DMS 273 (cell line): ENCODE measurements around the gene SLC22A23.
"Not testable (repeated sequence)": the region's sequence is repeated elsewhere in the genome, so short reads cannot be mapped to it uniquely, and the experiment has no call there.

Source experiments
- DNase-seq: peaks from one replicate; lab custom pipeline; 2025; ENCODE audit not compliant: unreplicated experiment; lab: John Stamatoyannopoulos, UW

The SLC22A23 gene

GRCh38 chr6:3386374-3386857 lies 70.4 kb downstream of the SLC22A23 start:
- no peak for DNase-seq

DNA sequence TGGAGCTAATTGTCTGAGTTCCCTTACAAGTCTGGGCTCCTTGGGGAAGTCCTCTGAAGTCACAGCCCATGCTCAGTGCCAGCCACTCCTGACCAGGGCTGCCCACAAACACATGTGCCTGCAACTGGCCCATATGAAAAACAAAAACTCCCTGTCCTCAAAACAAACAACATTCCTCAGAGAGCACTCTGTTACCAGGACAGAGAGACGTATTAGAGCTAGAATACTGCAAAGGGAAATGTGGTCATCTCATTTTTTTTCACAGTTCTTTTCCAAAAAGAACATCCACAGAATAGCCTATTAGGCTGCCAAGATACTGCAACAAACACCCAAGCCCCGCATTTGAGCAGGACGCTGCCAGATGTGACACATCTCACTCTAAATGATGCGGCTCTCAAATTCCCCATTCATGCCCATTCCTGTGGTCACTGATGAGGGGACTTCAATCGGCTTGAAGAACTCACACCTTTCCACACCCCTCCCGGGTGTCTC lies 71.1 kb downstream of the SLC22A23 start:
- DNase-seq: no peak

- DNase-seq: not testable (repeated sequence)
These were observed 71.7 kb downstream of the SLC22A23 start for GRCh38 chr6:3385181-3385580.

- DNase-seq: no peak
These were observed 72.4 kb downstream of the SLC22A23 start for GRCh38 chr6:3384241-3385143.

DNA sequence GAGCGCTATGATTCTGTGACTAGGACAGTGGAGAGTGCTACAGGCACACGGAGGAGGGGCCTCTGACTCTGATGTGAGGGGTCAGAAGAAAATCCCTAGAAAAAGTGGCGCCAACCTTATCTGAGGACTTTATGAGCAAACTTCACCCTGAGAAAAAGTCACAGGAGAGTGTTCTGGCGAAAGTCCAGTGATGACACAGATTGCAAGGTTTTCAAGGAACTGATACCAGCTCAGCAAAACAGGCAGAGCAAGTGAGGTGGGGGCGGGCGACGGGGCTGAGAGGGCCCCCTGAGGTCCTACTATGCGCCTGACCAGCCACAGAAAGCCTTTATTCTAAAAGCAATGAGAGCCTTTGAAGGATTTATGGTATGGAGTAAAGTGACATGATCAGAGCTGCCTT lies 73.3 kb downstream of the SLC22A23 start:
- DNase-seq: peak; percentile 37

DNA sequence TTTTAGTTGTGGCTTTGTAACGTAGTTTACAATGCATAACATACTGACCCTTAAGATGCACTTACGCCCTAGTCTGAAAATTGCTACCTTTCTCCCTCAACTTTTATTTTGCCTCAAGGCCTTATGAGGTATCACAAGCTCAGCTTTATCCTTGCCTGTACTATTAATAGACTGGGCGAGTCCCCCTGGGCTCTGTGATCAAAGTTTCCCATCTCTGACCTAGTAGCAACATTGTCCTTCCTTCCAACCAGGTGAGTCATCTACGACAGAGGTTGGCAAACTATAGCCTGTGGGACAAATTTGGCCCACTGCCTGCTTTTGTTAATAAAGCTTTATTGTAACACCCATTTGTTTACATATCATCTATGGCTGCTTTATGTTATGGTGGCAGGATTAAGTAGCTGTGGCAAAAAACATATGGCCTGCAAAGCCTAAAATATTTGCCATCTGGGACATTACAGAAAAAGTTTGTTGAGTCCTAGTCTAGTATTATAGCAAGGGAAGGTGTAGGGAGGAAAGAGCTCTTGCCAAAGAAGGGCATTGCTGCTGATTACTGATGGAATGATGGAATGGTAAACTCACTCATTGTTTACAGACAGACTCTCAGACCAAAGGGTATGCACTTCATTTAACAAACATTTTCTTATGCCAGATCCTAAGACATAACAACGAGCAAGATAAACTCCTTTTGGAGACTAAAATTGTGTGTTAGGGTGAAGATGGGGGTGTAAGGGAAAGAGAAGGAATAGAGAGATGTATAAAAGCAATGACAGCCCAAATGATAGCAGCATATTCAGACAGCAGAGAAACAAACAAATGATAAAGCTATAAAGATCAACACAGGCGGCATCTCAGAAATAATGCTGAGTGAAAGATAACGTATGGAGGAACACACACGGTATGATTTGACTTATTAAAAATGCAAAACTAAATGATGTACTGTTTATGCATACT lies 74.2 kb downstream of the SLC22A23 start:
- peak; percentile 27 for DNase-seq

DNA sequence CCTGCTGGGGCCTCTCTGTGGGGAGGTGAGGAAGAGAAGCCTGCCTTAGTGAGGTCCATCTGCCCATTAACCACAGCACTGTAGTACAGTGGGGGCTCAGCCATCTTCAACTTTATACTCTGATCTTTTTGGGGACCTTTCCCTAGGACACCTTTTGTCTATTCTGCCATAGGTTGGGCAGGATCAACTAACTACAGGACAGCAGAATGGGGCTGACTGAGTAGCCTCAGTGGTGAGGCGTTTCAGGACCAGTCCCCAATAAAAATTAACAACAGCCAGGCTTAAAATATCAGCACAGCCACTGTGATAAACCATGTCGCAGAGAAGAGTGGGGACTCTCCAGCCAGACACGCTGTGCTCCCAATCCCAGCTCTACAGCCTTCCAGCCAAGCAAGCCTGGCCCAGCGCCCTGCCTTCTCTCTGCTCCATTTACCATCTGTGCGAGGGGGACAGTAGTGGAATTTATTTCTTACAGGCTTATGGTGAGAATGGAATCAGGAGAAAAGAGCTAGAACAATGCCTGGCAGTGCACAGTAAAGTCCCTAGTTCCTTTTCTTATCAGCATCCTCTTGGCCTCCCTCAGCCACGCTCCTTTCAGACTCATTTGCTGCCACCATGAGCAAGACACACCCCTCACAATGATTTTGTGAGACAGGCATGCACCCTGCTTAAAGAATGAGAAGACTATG lies 75.5 kb downstream of the SLC22A23 start:
- peak; percentile 78 for DNase-seq

- DNase-seq: no peak
These were observed 76.3 kb downstream of the SLC22A23 start for GRCh38 chr6:3380344-3381232.

DNA sequence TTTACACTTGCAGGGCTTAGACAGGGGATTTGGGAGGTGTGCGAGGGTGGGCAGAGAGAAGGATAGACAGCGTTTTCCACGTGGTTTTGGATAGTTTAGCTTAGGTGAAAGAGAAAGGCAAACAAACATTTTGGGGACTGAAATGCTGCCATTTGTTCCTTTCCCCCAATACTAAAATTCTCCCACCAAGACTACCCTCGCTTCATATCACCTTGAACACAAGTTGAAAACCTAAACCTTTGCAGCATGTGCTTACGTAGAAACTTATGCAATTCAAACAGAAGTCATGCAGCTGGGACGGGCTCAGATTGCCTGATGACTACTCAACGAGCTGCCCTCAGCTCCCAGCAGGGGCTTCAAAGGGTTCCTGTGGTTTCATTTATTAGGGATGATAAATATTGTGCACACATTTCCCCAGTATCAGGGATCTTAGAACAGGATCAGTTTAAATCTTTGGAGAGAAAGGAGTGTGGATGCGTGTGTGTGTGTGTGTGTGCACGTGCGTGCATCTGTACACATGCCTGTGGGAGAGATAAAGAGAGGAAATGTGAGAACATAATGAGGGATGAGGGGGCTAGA lies 77.3 kb downstream of the SLC22A23 start:
- peak; percentile 45 for DNase-seq

GRCh38 chr6:3378808-3379207 lies 78.0 kb downstream of the SLC22A23 start:
- DNase-seq: not testable (repeated sequence)

DNA sequence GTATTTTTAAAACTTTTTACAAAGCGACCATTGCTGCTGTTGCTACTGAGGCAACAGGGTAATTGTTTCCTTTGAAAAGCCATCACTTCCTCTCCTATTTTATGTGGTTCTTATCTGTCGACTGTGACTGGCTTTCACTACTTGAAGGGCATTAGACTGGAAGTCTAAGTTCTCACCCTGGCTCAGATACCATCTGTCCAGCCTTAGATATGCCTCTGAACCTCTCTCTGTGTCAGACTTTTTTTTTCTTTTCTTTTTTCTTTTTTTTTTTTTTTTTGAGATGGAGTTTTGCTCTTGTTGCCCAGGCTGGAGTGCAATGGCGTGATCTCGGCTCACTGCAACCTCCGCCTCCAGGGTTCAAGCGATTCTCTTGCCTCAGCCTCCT lies 78.5 kb downstream of the SLC22A23 start:
- DNase-seq: peak; percentile 9

DNA sequence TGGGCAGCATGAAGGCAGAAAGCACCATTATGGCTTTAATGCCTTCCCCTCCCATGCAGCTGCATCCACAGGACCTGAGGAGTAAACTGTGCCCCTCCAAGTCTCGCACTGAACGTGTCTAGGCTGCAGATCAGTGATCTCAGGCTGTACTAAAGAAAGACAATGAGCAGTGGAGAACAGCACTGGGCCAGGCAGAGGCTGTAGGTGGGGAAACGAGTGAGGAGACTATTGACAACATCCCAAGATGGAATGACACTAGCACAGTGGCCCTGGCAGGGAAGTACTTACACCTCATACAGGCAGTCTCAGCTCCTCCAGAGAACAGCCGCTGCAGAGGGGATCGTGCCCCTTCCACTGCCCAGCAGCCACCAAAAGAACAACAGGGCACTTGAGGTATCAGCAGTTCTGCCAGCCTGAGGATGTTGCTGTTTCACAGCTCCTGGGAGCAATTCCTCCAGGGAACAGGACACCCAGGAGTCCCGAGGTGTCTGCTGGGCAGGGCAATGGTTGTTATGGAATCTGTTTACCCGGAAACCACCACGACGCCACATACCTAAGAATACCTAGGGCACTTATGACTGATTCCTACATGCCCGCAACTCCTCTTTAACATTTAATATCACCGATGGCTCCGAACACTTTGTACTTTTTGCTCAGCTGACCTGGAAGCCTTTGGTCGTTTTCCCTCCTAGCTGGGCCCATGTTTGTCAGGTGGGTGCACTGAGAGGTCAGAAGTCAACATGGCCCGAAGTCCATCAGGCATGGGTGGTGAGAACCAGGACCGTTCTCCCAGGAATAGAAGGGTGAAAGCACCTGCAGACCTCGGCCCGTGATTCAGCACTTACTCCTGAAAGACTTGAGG lies 79.1 kb downstream of the SLC22A23 start:
- no peak for DNase-seq

- DNase-seq: no peak
These were observed 79.8 kb downstream of the SLC22A23 start for GRCh38 chr6:3376893-3377535.

GRCh38 chr6:3376064-3376463 lies 80.8 kb downstream of the SLC22A23 start:
- no peak for DNase-seq

- no peak for DNase-seq
These were observed 83.2 kb downstream of the SLC22A23 start for GRCh38 chr6:3373597-3374203.

- no peak for DNase-seq
These were observed 83.8 kb downstream of the SLC22A23 start for GRCh38 chr6:3372912-3373554.

DNA sequence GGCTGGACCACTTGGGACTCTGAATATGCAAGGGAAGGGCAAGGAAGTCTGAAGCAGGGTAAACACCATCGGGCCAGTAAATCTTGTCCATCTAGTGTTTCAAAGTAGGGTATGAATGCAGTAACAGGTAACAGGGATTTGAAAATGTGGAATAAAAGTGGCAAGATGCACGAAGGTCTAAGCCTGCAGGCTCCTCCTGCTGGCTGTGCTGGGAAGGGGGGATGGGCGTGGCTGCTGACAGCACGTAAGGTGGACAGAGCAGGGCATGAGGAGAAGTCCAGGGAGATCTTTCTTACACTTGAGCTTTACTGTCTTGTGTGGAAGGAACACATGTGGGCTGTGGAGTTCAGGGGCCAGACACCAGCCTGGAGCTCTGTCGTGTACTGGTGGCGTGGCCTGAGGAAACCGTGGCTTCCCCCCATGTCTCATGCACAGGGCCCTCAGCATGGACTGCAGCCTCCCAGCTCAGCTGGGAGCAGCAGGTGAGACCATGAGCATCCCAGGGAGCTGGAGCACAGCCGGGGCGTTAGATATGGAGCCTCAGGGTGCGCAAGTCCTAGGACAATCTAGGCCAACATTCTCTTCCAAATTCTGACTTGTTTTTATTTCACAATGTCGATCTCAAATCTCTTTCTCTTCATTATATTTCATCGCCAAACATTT lies 84.5 kb downstream of the SLC22A23 start:
- no peak for DNase-seq
